GM12801 (cell line): ENCODE measurements around the gene FBXO45.

Source experiments
- CTCF ChIP-seq: IDR thresholded peaks from one replicate; pipeline ENCODE4 v1.5.1; 2011; ENCODE audit warnings: control low read depth; ENCODE audit not compliant: insufficient read length; ENCODE audit errors: extremely low read depth

The FBXO45 gene

GRCh38 chr3:196552253-196552652 is 16.2 kb upstream of the FBXO45 start:
- TF ChIP-seq CTCF = no peak

GRCh38 chr3:196553551-196553950 is 14.9 kb upstream of the FBXO45 start:
- no peak for TF ChIP-seq CTCF

- no peak for TF ChIP-seq CTCF
Observed at GRCh38 chr3:196554205-196554604, 14.3 kb upstream of the FBXO45 start.

- TF ChIP-seq CTCF = no peak
Observed at GRCh38 chr3:196555295-196555694, 13.2 kb upstream of the FBXO45 start.

GRCh38 chr3:196557236-196557635 is 11.2 kb upstream of the FBXO45 start:
- no peak for TF ChIP-seq CTCF

GRCh38 chr3:196558476-196558875 is 10.0 kb upstream of the FBXO45 start:
- no peak for TF ChIP-seq CTCF

GRCh38 chr3:196559826-196560225 is 8.6 kb upstream of the FBXO45 start:
- no peak for TF ChIP-seq CTCF

GRCh38 chr3:196563721-196564225 is 4.7 kb upstream of the FBXO45 start:
- TF ChIP-seq CTCF = no peak
